ENCODE measurements around the gene ARFGAP3.
"Not testable (repeated sequence)": the region's sequence is repeated elsewhere in the genome, so short reads cannot be mapped to it uniquely, and the experiment has no call there.

The ARFGAP3 gene

DNA sequence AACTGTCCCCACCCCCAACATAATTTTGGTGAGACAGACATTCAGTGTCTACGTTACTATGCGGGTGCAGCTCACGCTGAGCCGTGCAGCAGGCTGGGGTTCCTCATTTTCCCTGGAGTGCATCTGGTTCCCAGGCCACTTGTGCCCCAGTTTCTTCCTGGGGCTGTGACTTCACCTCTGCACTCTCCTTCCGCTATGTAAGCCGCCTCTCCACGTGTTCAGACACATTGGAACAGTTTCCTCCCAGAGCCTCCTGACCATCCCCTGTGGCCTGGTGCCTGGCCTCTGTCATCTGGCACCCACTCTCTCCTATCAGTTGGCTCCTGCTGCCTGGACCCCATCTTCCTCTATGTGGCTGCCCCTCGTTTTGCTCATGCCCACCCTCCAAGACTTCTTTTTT lies 90.2 kb downstream of the ARFGAP3 start:
- no peak for DNase-seq (ENCODE audit: low read depth)

DNA sequence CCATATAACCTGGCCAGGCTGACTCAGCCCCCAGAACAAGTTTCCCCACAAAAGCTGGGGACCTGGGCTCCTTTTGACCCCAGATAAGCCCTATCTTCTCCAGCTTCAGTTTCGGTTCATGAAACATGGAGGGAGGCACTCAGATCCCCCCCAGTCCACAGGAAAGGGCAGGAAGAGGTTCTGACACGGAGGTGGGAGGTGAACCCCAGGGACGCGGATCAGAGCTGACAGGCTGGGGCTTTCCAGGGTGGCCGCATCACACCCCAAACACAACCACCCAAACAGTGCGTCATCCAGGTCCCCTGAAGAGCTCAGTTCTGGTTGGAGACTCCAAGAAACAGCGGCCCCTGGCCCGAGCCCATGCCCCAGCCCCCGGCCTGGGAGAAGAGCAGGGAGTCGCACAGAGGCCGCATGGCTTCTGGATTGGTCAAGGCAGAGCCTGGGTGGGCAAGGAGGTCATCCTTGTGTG lies 92.1 kb downstream of the ARFGAP3 start:
- DNase-seq (ENCODE audit: low read depth): no peak

DNA sequence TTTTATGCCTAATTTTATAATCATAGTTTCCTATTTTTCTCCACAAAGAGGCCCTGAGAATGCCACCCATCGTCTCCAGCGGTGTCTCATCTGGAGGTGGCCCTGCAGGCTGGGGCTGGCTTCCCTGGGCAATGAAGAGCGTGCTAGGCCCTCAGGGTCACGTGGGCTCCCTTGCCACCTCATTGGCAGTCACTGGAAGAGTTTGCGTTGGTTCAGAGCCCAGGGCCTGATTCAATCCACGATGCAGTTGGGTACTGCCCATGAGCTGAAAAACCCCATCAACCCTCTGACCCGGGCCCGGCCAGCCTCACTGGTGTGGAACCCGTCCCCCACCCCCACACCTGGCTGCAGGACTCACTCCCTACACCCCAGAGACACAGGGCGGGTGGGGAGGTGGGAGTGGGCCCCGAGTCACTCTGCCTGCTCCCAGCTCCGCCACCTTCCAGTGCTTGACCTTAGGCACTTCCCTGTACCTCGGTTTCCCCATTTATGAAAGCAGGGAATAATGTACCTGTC lies 93.0 kb downstream of the ARFGAP3 start:
- DNase-seq (ENCODE audit: low read depth): no peak

DNA sequence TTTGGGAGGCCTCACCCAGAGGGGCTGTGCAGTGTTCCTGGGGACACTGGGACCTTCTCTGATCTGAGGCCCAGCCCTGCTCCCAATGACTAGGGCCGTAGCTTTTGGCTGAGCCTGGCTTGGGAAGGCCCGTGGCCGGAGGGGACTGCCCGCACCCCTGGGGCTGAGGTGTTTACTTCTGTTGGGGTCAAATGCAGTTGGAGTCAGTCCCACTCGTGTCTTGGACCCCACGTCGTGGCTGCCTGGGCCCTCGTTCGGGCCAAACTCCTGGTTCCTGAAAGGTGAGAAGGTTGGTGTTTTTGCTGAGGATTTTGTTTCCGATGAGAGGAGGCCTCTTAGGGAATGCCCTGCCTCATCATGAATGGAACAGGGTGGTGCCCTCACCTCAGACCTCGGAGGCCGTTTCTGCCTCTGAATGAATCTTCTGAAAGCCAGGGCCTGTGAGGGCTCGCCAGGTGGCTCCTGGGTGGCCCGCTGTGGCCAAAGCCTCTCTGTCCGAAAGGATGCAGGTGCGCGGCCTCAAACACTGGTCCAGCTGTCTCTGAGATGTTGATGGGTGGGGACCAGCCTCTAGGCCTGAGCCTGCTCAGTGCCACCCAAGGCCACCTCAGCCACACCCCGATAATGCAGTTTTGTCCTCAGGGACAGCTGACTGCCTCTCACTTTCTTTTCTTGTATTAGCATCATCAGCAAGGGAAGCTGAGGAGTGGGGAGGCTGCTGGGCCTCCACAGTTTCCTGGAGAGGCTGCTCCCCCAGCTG lies 96.1 kb downstream of the ARFGAP3 start:
- DNase-seq (ENCODE audit: low read depth): no peak

DNA sequence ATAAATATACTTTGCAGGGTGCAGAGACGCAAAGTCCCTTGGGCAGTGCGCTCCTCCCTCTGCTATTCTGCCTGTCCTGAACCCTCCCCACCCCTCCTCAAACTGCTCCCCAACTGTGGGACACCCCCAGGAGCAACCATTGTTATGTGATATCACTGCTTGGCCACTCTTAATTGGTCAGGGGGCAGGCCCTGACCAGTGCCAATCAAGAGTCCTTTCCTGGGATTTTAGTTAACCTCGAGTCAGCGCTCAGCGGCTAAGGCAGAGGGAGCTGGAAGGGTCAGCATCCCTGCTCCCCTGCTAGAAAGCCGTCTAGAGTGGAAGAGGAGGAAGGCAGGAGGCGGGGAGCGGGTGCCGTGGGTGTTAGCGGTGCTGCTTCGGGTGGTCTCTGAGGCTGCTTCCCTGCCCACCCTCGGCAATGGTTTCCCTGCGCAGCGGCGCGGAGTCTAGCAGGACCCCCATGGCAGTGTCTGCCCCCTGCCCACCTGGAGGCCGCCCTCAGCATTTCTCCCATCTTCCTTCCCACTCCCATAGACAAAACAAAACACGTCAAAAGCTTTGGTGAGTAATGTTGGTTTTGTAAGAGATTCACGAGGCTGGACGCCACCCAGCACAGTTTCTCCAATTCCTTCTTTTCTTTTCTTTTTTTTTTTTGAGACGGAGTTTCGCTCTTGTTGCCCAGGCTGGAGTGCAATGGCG lies 98.0 kb downstream of the ARFGAP3 start:
- DNase-seq (ENCODE audit: low read depth): no peak

DNA sequence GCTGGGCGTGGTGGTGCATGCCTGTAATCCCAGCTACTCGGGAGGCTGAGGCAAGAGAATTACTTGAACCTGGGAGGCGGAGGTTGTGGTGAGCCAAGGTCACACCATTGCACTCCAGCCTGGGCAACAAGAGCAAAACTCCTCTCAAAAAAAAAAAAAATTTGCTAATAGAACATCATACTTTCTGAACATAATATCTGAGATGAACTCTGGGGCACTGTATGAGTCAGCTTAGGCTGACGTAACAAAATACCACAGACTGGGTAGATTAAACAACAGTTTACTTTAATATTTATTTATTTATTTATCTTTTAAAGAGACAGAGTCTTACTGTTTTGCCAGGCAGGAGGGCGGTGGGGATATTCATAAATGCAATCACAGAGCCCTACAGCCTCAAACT lies 101.5 kb downstream of the ARFGAP3 start:
- not testable (repeated sequence) for DNase-seq (ENCODE audit: low read depth)

DNA sequence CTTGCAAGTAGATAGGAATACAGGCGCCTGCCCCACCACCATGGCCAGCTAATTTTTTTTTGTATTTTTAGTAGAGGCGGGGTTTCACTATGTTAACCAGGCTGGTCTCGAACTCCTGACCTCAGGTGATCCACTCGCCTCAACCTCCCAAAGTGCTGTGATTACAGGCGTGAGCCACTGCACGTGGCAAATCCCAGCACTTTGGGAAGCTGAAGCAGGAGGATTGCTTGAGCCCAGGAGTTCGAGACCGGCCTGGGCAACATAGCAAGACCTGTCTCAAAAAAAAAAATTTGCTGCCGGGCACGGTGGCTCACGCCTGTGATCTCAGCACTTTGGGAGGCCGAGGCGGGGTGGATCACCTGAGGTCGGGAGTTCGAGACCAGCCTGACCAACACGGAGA lies 102.0 kb downstream of the ARFGAP3 start:
- DNase-seq (ENCODE audit: low read depth): not testable (repeated sequence)

DNA sequence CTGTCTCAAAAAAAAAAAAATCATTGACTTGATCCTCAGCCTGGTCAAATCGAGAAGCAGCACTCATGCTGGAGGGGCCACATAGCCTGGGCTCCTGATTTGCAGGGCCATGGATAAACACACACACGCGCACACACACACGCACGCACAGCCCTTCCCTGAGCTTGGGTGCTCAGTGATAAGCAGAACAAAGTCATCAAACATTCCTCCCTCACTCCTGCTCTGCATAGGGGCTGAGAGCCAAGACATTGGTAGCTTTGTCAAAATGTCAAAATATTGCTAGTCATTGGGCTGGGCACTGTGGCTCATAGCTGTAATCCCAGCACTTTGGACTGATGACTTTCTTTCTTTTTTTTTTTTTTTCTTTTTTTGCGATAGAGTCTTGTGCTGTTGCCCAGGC lies 102.4 kb downstream of the ARFGAP3 start:
- DNase-seq (ENCODE audit: low read depth): no peak

DNA sequence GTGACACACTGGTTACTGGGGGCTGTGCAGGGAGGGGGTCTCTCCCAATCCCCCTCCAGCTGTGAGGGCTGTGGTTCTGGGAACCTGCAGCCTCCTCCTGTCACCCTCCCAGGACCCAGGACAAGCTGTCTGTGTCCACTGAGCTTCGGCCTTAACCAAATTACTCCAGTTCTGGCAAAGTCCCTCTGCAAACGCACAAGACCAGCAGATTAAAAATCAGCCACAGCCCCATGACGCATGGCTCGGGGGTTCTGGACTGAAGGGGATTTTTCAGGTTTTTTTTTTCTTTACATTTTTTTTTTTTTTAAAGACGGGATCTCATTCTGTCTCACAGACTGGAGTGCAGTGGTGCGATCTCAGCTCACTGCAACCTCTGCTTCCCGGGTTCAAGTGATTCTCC lies 104.2 kb downstream of the ARFGAP3 start:
- no peak for DNase-seq (ENCODE audit: low read depth)

DNA sequence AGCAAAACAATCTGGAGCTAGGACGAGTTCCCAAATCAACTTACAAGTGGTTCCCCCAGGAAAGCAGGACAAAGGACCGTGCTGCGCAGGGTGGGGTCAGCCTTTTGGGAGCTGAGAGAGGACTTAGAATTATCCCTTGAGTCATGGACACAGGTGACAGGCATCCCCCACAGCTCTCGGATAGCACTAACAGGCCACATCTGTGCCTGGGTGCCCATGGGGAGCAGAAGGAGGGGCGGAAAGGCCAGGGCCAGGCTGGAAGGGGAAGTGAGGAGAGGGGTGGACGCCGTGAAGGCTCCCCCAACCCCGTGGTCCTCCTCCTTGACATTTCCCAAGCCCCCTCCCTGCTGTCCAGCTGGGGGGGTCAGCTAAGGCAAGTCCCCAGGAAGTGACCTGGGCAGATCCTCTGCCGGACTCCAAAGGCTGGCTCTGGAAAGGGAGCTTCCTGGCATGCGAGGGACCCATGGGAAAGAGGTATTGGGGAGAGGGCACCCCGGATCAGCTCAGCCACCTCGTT lies 104.8 kb downstream of the ARFGAP3 start:
- DNase-seq (ENCODE audit: low read depth): no peak

DNA sequence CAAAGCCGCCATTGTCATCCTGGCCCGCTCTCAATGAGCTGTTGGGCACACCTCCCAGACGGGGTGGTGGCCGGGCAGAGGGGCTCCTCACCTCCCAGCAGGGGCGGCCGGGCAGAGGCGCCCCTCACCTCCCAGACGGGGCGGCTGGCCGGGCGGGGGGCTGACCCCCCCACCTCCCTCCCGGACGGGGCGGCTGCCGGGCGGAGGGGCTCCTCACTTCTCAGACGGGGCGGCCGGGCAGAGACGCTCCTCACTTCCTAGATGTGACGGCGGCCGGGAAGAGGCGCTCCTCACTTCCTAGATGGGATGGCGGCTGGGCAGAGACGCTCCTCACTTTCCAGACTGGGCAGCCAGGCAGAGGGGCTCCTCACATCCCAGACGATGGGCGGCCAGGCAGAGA lies 106.7 kb downstream of the ARFGAP3 start:
- DNase-seq (ENCODE audit: low read depth): not testable (repeated sequence)

DNA sequence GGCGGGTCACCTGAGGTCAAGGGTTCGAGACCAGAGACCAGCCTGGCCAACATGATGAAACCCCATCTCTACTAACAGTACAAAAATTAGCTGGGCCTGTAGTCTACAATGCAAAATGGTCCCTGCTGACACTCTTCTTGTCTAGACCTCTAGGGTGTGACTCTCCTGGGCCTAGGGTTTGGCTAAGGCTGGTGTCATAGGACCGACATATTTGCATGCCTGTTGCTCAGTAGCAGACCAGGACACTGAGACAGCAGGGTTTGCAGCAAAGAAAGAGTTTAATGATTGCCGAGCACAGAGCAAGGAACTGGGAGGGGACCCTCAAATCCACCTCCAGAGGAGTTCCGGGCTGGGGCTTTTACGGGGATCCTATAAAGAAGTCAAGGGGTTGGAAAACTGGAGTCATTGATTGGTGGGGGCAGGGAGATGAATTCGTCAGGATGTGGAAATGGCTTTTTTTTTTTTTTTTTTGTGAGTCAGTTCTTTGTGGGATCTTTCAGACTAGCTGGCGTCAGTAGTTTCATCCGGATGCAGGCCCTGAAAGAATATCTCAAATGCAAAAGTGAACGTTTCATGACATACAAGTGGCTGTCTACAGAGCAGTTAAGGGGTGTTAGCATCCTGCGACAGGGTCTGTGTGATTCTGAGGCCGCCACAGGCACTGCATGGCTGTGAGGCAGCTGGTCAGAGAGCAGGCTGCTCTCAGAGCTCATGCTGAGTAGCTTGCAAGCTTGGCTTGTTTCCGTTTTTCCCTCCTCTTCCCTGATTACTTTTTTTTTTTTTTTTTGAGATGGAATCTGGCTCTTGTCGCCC lies 109.2 kb downstream of the ARFGAP3 start:
- DNase-seq (ENCODE audit: low read depth): no peak
